HT1080 (cell line): ENCODE measurements around the gene HDAC5. TPM values are rescaled to one million over a fixed set of nuclear protein-coding genes. Genes with fewer than 3 reads are reported as not detected.

Source experiments
- DNase-seq: peaks from one replicate; pipeline ENCODE4 v3.0.0-alpha.2; 2015; ENCODE audit warnings: low read depth
- small RNA-seq: library from RNA; depleted of rRNA; stranded (forward); fragments of <200 nt; gene quantifications from one replicate; pipeline ENCODE3, GENCODE V24; 2014
- total RNA-seq: library from RNA; depleted of rRNA; stranded (reverse); fragments of >200 nt; shearing (Covaris generic); gene quantifications from 2 replicates; pipeline ENCODE4 v1.2.3, GENCODE V29; 2014; rRNA removed

HDAC5 gene
- total RNA-seq, 1 experiment from 2014 or later: 30.0 TPM

DNA sequence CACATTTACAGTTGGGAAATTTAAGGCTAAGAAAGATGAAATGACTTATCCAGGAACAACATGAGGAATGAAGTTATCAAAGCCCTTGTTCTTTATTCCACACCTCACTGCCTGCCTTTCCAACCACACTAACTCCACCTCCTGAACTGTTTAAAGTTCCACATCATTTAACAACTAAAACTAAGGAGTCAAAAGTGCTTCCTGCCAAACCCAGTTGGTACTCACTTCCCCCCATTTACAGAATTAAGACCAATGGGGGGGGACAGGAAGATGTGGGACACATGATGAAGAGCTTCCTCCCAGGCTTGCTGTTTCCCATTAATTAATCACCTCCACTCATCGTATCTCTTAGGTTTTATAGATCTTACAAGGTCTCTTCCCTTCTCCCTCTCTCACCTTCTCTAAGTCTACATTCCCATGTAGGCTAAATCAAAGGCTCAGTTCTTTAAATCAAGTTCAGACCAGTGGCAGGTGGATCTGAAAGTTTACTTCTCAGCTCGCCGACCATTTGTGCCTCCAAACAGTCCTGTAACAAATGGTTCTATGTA is 89.5 kb downstream of the HDAC5 start:
- no peak for DNase-seq

DNA sequence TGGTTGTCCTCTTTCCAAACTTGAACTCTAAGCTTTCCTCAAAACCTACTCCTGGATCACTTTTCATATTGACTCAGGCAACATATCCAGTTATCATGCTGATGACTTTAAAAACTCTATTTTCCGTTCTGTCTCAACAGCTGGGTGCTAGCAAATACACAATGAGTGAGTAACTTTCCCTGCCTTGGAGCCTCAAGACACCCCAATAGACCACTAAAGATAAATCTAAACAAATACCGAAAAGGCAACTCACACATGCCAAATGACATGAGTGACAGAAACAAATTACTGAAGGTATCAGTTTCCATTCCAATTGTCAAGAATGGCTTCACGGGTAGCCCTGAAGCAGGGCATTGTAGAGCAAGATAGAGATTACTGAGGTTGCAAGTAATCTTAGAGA is 93.0 kb downstream of the HDAC5 start:
- no peak for DNase-seq

DNA sequence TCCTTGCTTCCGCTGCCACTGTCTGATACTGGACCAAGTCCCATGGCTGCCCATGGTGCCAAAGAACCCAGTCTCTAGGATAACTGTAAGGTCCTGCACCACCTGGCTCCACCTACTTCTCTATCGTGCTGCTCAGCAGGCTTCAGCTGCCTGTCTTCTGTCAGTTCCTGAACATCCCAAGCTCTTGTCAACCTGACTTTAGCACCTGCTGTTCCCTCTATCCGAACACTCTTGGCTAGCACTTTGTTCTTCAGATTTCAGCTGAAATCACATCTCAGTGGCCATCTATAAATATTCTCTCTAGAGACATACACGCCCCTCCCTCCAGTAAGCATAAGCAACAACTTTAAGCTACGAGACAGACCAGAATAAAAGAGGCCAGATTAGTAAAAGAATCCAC is 93.7 kb downstream of the HDAC5 start:
- no peak for DNase-seq

Small RNA genes lying within 50 kb of the gene (small RNA-seq; reads per million reads assigned to genes)
- gene RNU6-131P: not detected

Other genes starting within 250 kb of the HDAC5 start
- 0.27 and 0.37 TPM in 2 replicates for gene MPP2, start 216.1 kb downstream of the HDAC5 start, total RNA-seq
- not detected in 2 replicates for gene PPY, start 181.2 kb downstream of the HDAC5 start, total RNA-seq
- gene PYY, start 169.7 kb downstream of the HDAC5 start, total RNA-seq: not detected in 2 replicates
- 2.6 and 3.3 TPM in 2 replicates for gene NAGS, start 119.0 kb downstream of the HDAC5 start, total RNA-seq
- gene TMEM101, start 108.7 kb downstream of the HDAC5 start, total RNA-seq: 48.2 and 56.1 TPM in 2 replicates
- 68.6 and 92.3 TPM in 2 replicates for gene LSM12, start 57.0 kb downstream of the HDAC5 start, total RNA-seq
- 67.9 and 101 TPM in 2 replicates for gene G6PC3, start 52.9 kb downstream of the HDAC5 start, total RNA-seq
- 11.1 and 12.3 TPM in 2 replicates for gene HROB, start 18.3 kb upstream of the HDAC5 start, total RNA-seq
- not detected in 2 replicates for gene ASB16, start 47.1 kb upstream of the HDAC5 start, total RNA-seq
- gene TMUB2, start 63.3 kb upstream of the HDAC5 start, total RNA-seq: 28.6 and 35.1 TPM in 2 replicates
- gene ATXN7L3, start 76.2 kb upstream of the HDAC5 start, total RNA-seq: 46.7 and 48.5 TPM in 2 replicates
- gene UBTF, start 96.0 kb upstream of the HDAC5 start, total RNA-seq: 70.0 and 82.3 TPM in 2 replicates
- gene SLC4A1, start 144.5 kb upstream of the HDAC5 start, total RNA-seq: not detected in 2 replicates
- 0.31 and 1.9 TPM in 2 replicates for gene RUNDC3A, start 185.0 kb upstream of the HDAC5 start, total RNA-seq
- gene SLC25A39, start 201.2 kb upstream of the HDAC5 start, total RNA-seq: 154 and 185 TPM in 2 replicates
- 139 and 191 TPM in 2 replicates for gene GRN, start 221.7 kb upstream of the HDAC5 start, total RNA-seq
- 11.4 and 11.7 TPM in 2 replicates for gene FAM171A2, start 240.2 kb upstream of the HDAC5 start, total RNA-seq